Activated B cell treated with CpG ODN at 0.5 μM for 24 hours (primary cell): Measurements from ENCODE around the gene FAM111B. TPM values are rescaled to one million over a fixed set of nuclear protein-coding genes. Genes with fewer than 3 reads are reported as not detected.
"Not testable (repeated sequence)": the region's sequence is repeated elsewhere in the genome, so short reads cannot be mapped to it uniquely, and the experiment has no call there.

Experiments used
- ATAC-seq: fragments of 200-7000 bp; cut with Tn5 transposase; one replicate; pipeline ENCODE4 v1.10.0; 2021; ENCODE audit warnings: low read depth, mild to moderate bottlenecking, moderate library complexity
- CTCF ChIA-PET: fragments of 350-600 bp; sonication (Branson Sonifier 250); formaldehyde crosslinking; loops from one replicate; lab custom pipeline; 2021; ENCODE audit warnings: antibody characterized with exemption; lab: Charles Lee
- POLR2A ChIA-PET: fragments of 350-600 bp; sonication (Branson Sonifier 250); formaldehyde crosslinking; loops from one replicate; lab custom pipeline; 2021; ENCODE audit warnings: antibody characterized with exemption; lab: Charles Lee
- DNase-seq: peaks from one replicate; pipeline ENCODE4 v3.0.0; 2022
- H3K27ac Mint-ChIP-seq: one replicate; pipeline ENCODE4 v1.8.0; 2020; ENCODE audit warnings: mixed read lengths
- H3K27me3 Mint-ChIP-seq: one replicate; pipeline ENCODE4 v1.8.0; 2021; ENCODE audit warnings: mixed read lengths
- H3K36me3 Mint-ChIP-seq: one replicate; pipeline ENCODE4 v1.8.0; 2021; ENCODE audit warnings: low read depth, mixed read lengths
- H3K4me1 Mint-ChIP-seq: one replicate; pipeline ENCODE4 v1.8.0; 2021; ENCODE audit warnings: mixed read lengths
- H3K4me3 Mint-ChIP-seq: one replicate; pipeline ENCODE4 v1.8.0; 2020; ENCODE audit warnings: mild to moderate bottlenecking, mixed read lengths
- H3K9me3 Mint-ChIP-seq: one replicate; pipeline ENCODE4 v1.8.0; 2020; ENCODE audit warnings: mixed read lengths
- CTCF ChIP-seq: fragments of 200-600 bp; IDR thresholded peaks from one replicate; pipeline ENCODE4 v1.8.0; 2022; ENCODE audit warnings: antibody characterized with exemption, mild to moderate bottlenecking
- intact Hi-C: fragments of 100-400 bp; cut with micrococcal nuclease; formaldehyde crosslinking; loops from one replicate; pipeline ENCODE4 v1.15.1; 2024
- total RNA-seq: library from RNA; stranded (reverse); gene quantifications from 2 replicates; pipeline ENCODE4 v1.2.3, GENCODE V29; 2022

FAM111B gene
- total RNA-seq, 1 donor from 2014 or later = 48.0 TPM

DNA sequence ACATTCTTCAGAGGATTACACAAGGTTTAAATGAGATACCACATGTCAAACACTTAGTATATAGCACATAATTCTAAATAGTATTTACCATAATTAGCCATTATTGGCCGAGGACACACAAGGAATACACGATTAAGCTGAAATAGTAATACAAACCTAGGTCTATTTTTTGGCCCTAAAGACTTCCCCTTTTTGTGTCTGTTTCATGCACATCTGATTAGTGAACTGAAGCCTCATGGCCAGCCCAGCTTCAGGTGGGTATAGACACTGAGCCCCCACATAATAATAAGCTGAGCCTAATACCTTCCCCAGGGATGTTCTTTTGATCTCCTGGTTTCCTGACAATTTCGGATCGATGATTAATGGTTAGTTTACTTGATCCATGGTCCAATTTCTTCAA is 18.9 kb upstream of the FAM111B start:
- POLR2A ChIA-PET = interaction anchor here (0.8 to 1.4 kb wide), 8 partner anchors 8 to 56 kb away, joined by 3 to 7 read pairs (median 4); partner anchors contain the start of gene FAM111B

GRCh38 chr11:59093576-59093975 is 13.5 kb upstream of the FAM111B start:
- POLR2A ChIA-PET, H3K4me3 Mint-ChIP-seq, H3K9me3 Mint-ChIP-seq, intact Hi-C loops, DNase-seq, ATAC-seq, CTCF ChIA-PET, H3K27me3 Mint-ChIP-seq: not testable (repeated sequence)
- H3K4me1 Mint-ChIP-seq = peaks cover 83% of the 10 kb centered on the region
- peaks cover 63% of the 10 kb centered on the region for H3K36me3 Mint-ChIP-seq
- peak overlapping the region; percentile 53 for H3K27ac Mint-ChIP-seq

More for the DNA sequence above, 18.9 kb upstream of the FAM111B start:
- intact Hi-C loops = loop anchor here (1.0 to 2.0 kb wide), 2 partner anchors 10 to 15 kb away; no protein-coding TSS in a partner anchor
- H3K27ac Mint-ChIP-seq = peak overlapping the region; percentile 81
- H3K9me3 Mint-ChIP-seq = no peaks in the 10 kb centered on the region
- H3K4me1 Mint-ChIP-seq = peaks cover 55% of the 10 kb centered on the region
- H3K4me3 Mint-ChIP-seq = no peak overlapping the region
- DNase-seq = no peak
- CTCF ChIA-PET = interaction anchor here (0.7 to 1.7 kb wide), 4 partner anchors 10 to 130 kb away, joined by 3 to 6 read pairs (median 4); no protein-coding TSS in a partner anchor
- TF ChIP-seq CTCF = no peak
- peaks cover 23% of the 10 kb centered on the region for H3K36me3 Mint-ChIP-seq
- H3K27me3 Mint-ChIP-seq = no peaks in the 10 kb centered on the region
- ATAC-seq = peak; percentile 95

GRCh38 chr11:59095225-59095624 is 11.8 kb upstream of the FAM111B start:
- H3K9me3 Mint-ChIP-seq, DNase-seq, H3K27me3 Mint-ChIP-seq: not testable (repeated sequence)
- H3K36me3 Mint-ChIP-seq = peaks cover 70% of the 10 kb centered on the region
- ChIA-PET POLR2A (interaction anchor here (0.5 to 3.7 kb wide), 8 partner anchors 13 to 518 kb away, joined by 3 to 46 read pairs (median 4); partner anchors contain the start of genes DTX4 and FAM111B), CTCF (interaction anchor here (1.6 to 1.9 kb wide), 2 partner anchors 37 to 63 kb away, joined by 4 to 6 read pairs; no protein-coding TSS in a partner anchor)
- peak overlapping the region; percentile 42 for H3K4me3 Mint-ChIP-seq
- intact Hi-C loops = loop anchor here (1.0 to 5.0 kb wide), 3 partner anchors 12 to 187 kb away; partner anchors contain the start of gene FAM111B
- H3K27ac Mint-ChIP-seq = peak overlapping the region; percentile 91
- ATAC-seq = peak; percentile 92
- H3K4me1 Mint-ChIP-seq = peaks cover 81% of the 10 kb centered on the region

DNA sequence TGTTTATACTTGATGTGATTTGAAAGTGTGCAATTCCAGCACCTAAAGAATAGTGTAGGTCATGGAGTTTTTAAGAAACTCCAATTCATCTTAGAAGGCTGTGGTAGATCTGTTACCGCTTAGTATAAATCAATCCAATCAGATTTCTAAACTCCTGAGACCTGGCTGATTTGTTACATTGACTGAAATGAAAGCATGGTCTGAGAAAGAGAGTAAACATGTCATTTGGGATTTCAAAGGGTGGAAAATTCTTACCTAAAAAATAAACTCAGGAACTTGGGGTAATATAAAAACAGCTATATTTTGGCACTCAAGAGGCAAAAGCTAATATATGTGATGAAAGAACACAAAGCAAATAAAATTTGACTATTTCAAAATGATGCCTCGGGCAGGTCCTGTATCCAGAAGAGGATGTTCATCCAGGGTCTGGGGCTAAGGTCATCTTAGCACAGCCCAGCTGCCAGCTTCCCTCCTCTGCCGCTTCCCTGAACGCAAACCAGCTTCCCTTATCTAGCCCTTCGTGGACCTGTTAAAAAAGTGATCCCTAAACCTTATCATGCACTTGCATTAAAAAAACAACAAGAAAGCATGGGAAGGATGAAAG is 11.0 kb upstream of the FAM111B start:
- H3K27me3 Mint-ChIP-seq, DNase-seq, H3K9me3 Mint-ChIP-seq, ATAC-seq: not testable (repeated sequence)
- H3K27ac Mint-ChIP-seq = peak overlapping the region; percentile 91
- intact Hi-C loops = loop anchor here (1.0 to 5.0 kb wide), 3 partner anchors 11 to 186 kb away; partner anchors contain the start of gene FAM111B
- ChIA-PET CTCF (interaction anchor here (0.8 to 2.7 kb wide), 6 partner anchors 11 to 62 kb away, joined by 3 to 24 read pairs (median 5); partner anchors contain the start of gene FAM111B), POLR2A (interaction anchor here (0.5 to 3.7 kb wide), 14 partner anchors 8 to 523 kb away, joined by 3 to 46 read pairs (median 4); partner anchors contain the start of gene FAM111B)
- H3K36me3 Mint-ChIP-seq = peaks cover 73% of the 10 kb centered on the region
- H3K4me1 Mint-ChIP-seq = peaks cover 84% of the 10 kb centered on the region
- H3K4me3 Mint-ChIP-seq = peak overlapping the region; percentile 50

DNA sequence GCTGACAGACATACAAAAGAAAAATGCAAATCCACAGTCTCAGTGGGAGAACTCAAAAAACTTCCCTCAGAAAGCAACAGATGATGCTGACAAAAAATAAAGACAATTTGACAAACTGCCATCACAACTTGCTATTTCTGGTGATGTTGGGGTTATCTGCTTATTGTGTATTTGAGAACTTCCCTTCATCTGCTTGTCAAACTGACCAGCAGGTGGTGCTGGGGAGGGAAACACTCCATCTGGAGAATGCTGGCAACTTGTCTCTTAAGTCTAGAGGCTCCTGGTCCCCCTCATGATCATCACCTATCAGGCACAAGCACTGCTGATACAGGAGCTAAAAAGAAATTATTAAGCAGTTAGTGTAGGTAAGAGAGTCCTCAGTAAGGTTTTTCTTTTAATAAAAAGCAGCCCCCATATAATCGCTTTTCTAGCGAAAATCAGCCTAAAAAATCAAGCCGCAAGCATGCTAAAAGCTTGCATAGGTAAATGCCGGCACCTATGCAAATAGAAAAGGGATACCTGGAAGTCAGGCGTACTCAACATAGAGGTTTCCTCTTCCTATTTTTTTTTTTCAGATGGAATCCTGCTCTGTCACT is 9.8 kb upstream of the FAM111B start:
- Mint-ChIP-seq H3K36me3 (peaks cover 65% of the 10 kb centered on the region), H3K27ac (peak overlapping the region; percentile 91), H3K4me1 (peaks cover 91% of the 10 kb centered on the region), H3K4me3 (peak overlapping the region; percentile 73), H3K9me3 (no peaks in the 10 kb centered on the region), H3K27me3 (no peaks in the 10 kb centered on the region)
- TF ChIP-seq CTCF = no peak
- ATAC-seq (peak; percentile 23), DNase-seq (no peak)
- intact Hi-C loops = loop anchor here (1.0 to 5.0 kb wide), 2 partner anchors 39 to 185 kb away; no protein-coding TSS in a partner anchor
- ChIA-PET CTCF (interaction anchor here (0.8 to 2.7 kb wide), 7 partner anchors 9 to 61 kb away, joined by 3 to 24 read pairs (median 4); partner anchors contain the start of gene FAM111B), POLR2A (interaction anchor here (0.6 to 3.7 kb wide), 11 partner anchors 11 to 519 kb away, joined by 3 to 46 read pairs (median 6); partner anchors contain the start of gene FAM111B)

DNA sequence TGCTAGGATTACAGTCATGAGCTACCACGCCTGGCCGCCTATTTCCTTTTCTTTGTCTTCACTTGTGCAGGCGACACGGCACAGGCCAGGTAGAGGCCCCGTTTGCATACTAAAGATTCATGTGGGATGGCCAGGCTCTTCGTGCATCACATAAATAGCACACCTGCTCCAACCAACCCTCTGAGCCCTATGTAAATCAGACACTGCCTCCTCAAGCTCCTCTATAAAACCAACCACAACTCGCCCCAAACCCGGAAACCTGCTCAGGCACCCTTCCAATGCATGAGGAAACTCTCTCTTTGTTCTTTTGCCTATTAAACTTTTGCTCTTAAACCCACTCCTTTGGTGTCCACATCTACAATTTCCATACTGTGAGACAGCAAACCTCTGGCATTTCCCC is 9.1 kb upstream of the FAM111B start:
- not testable (repeated sequence) for DNase-seq, H3K9me3 Mint-ChIP-seq, H3K27me3 Mint-ChIP-seq, ATAC-seq
- CTCF ChIA-PET = interaction anchor here (0.8 to 2.7 kb wide), 6 partner anchors 9 to 60 kb away, joined by 3 to 24 read pairs (median 7); partner anchors contain the start of gene FAM111B
- Mint-ChIP-seq H3K27ac (peak overlapping the region; percentile 91), H3K36me3 (peaks cover 58% of the 10 kb centered on the region), H3K4me3 (peak overlapping the region; percentile 73), H3K4me1 (peaks cover 91% of the 10 kb centered on the region)
- intact Hi-C loops = loop anchor here (1.0 to 5.0 kb wide), 2 partner anchors 38 to 184 kb away; no protein-coding TSS in a partner anchor
- POLR2A ChIA-PET = interaction anchor here (0.6 to 3.7 kb wide), 9 partner anchors 10 to 520 kb away, joined by 3 to 46 read pairs (median 6); partner anchors contain the start of gene FAM111B
